GM18868 (cell line): ENCODE results near the gene ZC3H11A.

Experiments
- ATAC-seq: cut with Tn5 transposase; IDR thresholded peaks from one replicate; pipeline ENCODE4 v1.9.1; 2021; ENCODE audit warnings: mild to moderate bottlenecking, moderate library complexity; ENCODE audit not compliant: unreplicated experiment

The ZC3H11A gene

GRCh38 chr1:203839081-203839480, 43.7 kb downstream of the ZC3H11A start:
- ATAC-seq = no peak

GRCh38 chr1:203840208-203840808, 44.9 kb downstream of the ZC3H11A start:
- ATAC-seq = no peak

GRCh38 chr1:203842559-203842876, 47.1 kb downstream of the ZC3H11A start:
- ATAC-seq = no peak

GRCh38 chr1:203843435-203843834, 48.0 kb downstream of the ZC3H11A start:
- no peak for ATAC-seq
